ENCODE data around the gene CMTR2. TPM values are rescaled to one million over a fixed set of nuclear protein-coding genes. Genes with fewer than 3 reads are reported as not detected.

CMTR2 gene
- total RNA-seq, 1 experiment from 2014 or later: 26.8 TPM

DNA sequence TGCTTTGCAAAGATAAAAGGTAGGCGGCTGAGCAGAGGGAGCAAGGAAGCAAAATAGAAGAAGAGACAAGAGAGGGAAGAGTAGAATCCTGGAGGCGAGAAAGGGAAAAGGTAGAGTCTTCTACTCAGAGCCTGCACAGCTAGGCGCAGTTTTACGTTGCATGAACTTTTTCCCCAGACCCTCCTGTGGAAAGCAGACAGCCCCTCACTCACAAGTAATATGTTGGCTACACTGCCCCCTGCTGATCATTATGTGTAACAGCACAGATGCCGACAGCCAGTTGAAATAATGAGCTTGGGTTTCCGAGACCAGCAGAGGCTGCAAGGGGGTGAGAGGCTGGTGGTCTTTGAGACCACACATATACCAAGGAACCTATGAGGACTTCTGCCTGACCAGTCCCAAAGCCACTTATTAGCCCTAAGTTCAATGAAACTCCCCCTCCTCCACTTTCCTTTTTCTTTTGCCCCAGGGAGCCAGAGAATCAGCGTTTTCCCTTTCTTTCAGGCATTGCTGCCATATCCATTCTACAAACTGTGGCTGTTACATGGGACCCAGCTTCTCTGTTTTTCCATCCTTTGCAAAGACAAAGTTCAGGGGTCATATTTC lies 22.5 kb upstream of the CMTR2 start:
- no peak for DNase-seq (ENCODE audit: low read depth, low spot score)
- POLR2A ChIA-PET: no interaction called here

DNA sequence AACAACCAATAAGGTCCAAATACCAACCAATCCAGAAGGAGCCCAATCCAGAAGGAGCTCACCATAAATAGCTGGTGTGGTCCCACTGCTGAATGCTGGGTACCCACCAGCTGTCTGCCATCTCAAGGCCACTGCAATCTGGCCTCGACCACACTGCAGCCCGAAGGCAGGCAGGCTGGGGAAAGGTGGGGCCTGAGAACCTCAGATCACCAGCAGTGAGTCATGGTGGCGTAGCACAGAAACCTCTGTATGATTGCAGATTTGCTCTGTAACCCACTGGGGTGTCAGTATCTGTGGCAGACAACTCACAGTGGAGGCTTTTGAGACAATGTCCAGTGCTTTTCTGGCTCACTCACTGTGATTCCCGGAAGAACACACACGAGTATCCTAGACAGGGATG lies 14.7 kb upstream of the CMTR2 start:
- Histone ChIP-seq H3K27ac (ENCODE audit: low read depth, low read length) (no peak overlapping the region), H2AFZ (ENCODE audit: low read depth, low read length, poor library complexity, severe bottlenecking) (no peak overlapping the region), H3K4me3 (replicated peaks in 1 of 2; ENCODE audit: low read depth in 1 of 2, low read length in 2 of 2) (no peak overlapping the region), H3K27me3 (ENCODE audit: insufficient read depth, low read length) (peaks cover 29% of the 10 kb centered on the region), H3K4me2 (ENCODE audit: low read length) (no peak overlapping the region), H3K9me2 (ENCODE audit: insufficient read depth) (no peaks in the 10 kb centered on the region), H3K79me2 (ENCODE audit: insufficient read depth, low read length) (no peaks in the 10 kb centered on the region), H3K9ac (ENCODE audit: low read length) (no peak overlapping the region), H3K4me1 (ENCODE audit: control insufficient read depth in 1 of 2, insufficient read depth in 2 of 2, low read length in 2 of 2) (peaks cover 0 to 4% of the 10 kb centered on the region in 2 experiments; a peak in 1 of 4 replicates), H3K36me3 (ENCODE audit: control insufficient read depth in 1 of 2, insufficient read depth in 2 of 2, low read length in 2 of 2) (no peaks in the 10 kb centered on the region), H4K20me1 (ENCODE audit: insufficient read depth) (no peaks in the 10 kb centered on the region), H3K9me3 (ENCODE audit: control insufficient read depth in 1 of 2, insufficient read depth in 1 of 2, low read depth in 1 of 2, low read length in 2 of 2) (no peaks in the 10 kb centered on the region)
- no TSS peak for BruUV-seq (replicated peaks)
- peak; percentile 18 for DNase-seq (ENCODE audit: low read depth, low spot score)
- RAD21 ChIA-PET (ENCODE audit: low non-redundant PET in 1 of 2, low total read pairs in 2 of 2, uncharacterized antibody in 2 of 2, unreplicated experiment in 2 of 2): no interaction called here
- ATAC-seq: peak; percentile 52; the same call in 1 of the 2 replicates
- POLR2A ChIA-PET: no interaction called here
- intact Hi-C loops (cut with micrococcal nuclease): no loop called here
- CTCF ChIA-PET: interaction anchor here (1.4 kb wide), 1 partner anchor 8 kb away, joined by 8 read pairs; no protein-coding TSS in a partner anchor
- TF ChIP-seq CBX3 (IDR thresholded peaks at IDR 0.05; ENCODE audit: low read depth) (no peak), POLR2AphosphoS5 (IDR thresholded peaks at IDR 0.05; ENCODE audit: low read depth, low read length) (no peak), SIN3A (IDR thresholded peaks at IDR 0.05; ENCODE audit: low read depth) (no peak), JUND (IDR thresholded peaks at IDR 0.05) (no peak), EZH2phosphoT487 (IDR thresholded peaks at IDR 0.05; ENCODE audit: borderline replicate concordance) (no peak)
- TF ChIP-seq, protein P1, sequence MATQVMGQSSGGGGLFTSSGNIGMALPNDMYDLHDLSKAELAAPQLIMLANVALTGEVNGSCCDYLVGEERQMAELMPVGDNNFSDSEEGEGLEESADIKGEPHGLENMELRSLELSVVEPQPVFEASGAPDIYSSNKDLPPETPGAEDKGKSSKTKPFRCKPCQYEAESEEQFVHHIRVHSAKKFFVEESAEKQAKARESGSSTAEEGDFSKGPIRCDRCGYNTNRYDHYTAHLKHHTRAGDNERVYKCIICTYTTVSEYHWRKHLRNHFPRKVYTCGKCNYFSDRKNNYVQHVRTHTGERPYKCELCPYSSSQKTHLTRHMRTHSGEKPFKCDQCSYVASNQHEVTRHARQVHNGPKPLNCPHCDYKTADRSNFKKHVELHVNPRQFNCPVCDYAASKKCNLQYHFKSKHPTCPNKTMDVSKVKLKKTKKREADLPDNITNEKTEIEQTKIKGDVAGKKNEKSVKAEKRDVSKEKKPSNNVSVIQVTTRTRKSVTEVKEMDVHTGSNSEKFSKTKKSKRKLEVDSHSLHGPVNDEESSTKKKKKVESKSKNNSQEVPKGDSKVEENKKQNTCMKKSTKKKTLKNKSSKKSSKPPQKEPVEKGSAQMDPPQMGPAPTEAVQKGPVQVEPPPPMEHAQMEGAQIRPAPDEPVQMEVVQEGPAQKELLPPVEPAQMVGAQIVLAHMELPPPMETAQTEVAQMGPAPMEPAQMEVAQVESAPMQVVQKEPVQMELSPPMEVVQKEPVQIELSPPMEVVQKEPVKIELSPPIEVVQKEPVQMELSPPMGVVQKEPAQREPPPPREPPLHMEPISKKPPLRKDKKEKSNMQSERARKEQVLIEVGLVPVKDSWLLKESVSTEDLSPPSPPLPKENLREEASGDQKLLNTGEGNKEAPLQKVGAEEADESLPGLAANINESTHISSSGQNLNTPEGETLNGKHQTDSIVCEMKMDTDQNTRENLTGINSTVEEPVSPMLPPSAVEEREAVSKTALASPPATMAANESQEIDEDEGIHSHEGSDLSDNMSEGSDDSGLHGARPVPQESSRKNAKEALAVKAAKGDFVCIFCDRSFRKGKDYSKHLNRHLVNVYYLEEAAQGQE (IDR thresholded peaks at IDR 0.05; ENCODE audit: low read depth): no peak

More for the DNA sequence above, 22.5 kb upstream of the CMTR2 start:
- ChIA-PET RAD21 (ENCODE audit: low non-redundant PET in 1 of 2, low total read pairs in 2 of 2, uncharacterized antibody in 2 of 2, unreplicated experiment in 2 of 2) (interaction anchor here in 1 of 2 experiments (1.0 kb wide), 2 partner anchors 62 to 97 kb away, joined by 3 to 6 read pairs; no protein-coding TSS in a partner anchor), CTCF (interaction anchor here (0.5 to 3.0 kb wide), 33 partner anchors 8 to 540 kb away, joined by 3 to 17 read pairs (median 4); partner anchors contain the start of gene CMTR2)
- H3K4me2 ChIP-seq (ENCODE audit: low read length): no peak overlapping the region
- no peaks in the 10 kb centered on the region for H4K20me1 ChIP-seq (ENCODE audit: insufficient read depth)
- H3K9me3 ChIP-seq (ENCODE audit: control insufficient read depth in 1 of 2, insufficient read depth in 1 of 2, low read depth in 1 of 2, low read length in 2 of 2): no peaks in the 10 kb centered on the region
- H3K36me3 ChIP-seq (ENCODE audit: control insufficient read depth in 1 of 2, insufficient read depth in 2 of 2, low read length in 2 of 2): no peaks in the 10 kb centered on the region
- intact Hi-C loops (cut with micrococcal nuclease): loop anchor here (5.0 kb wide), 1 partner anchor 94 kb away; no protein-coding TSS in a partner anchor
- no peak overlapping the region for H3K4me3 ChIP-seq (replicated peaks in 1 of 2; ENCODE audit: low read depth in 1 of 2, low read length in 2 of 2)
- no TSS peak for BruUV-seq (replicated peaks)
- H3K4me1 ChIP-seq (ENCODE audit: control insufficient read depth in 1 of 2, insufficient read depth in 2 of 2, low read length in 2 of 2): no peaks in the 10 kb centered on the region
- no peak overlapping the region for H2AFZ ChIP-seq (ENCODE audit: low read depth, low read length, poor library complexity, severe bottlenecking)
- no peaks in the 10 kb centered on the region for H3K9me2 ChIP-seq (ENCODE audit: insufficient read depth)
- ATAC-seq: peak; percentile 59; the same call in 1 of the 2 replicates
- no peak overlapping the region for H3K27ac ChIP-seq (ENCODE audit: low read depth, low read length)
- TF ChIP-seq RAD21 (IDR thresholded peaks at IDR 0.05; ENCODE audit: low read depth): peak; percentile 81
- TF ChIP-seq, protein P2, sequence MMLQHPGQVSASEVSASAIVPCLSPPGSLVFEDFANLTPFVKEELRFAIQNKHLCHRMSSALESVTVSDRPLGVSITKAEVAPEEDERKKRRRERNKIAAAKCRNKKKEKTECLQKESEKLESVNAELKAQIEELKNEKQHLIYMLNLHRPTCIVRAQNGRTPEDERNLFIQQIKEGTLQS (IDR thresholded peaks at IDR 0.05): no peak
- TF ChIP-seq, protein P3, sequence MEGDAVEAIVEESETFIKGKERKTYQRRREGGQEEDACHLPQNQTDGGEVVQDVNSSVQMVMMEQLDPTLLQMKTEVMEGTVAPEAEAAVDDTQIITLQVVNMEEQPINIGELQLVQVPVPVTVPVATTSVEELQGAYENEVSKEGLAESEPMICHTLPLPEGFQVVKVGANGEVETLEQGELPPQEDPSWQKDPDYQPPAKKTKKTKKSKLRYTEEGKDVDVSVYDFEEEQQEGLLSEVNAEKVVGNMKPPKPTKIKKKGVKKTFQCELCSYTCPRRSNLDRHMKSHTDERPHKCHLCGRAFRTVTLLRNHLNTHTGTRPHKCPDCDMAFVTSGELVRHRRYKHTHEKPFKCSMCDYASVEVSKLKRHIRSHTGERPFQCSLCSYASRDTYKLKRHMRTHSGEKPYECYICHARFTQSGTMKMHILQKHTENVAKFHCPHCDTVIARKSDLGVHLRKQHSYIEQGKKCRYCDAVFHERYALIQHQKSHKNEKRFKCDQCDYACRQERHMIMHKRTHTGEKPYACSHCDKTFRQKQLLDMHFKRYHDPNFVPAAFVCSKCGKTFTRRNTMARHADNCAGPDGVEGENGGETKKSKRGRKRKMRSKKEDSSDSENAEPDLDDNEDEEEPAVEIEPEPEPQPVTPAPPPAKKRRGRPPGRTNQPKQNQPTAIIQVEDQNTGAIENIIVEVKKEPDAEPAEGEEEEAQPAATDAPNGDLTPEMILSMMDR (IDR thresholded peaks at IDR 0.05 in 2 of 3, conservative IDR thresholded peaks at IDR 0.05 in 1 of 3; ENCODE audit: borderline replicate concordance in 1 of 3, insufficient read depth in 1 of 3, low read depth in 2 of 3, low read length in 2 of 3): peak; percentile 62 to 92 (median 81); a peak in 5 of 6 replicates
- no peaks in the 10 kb centered on the region for H3K79me2 ChIP-seq (ENCODE audit: insufficient read depth, low read length)
- H3K9ac ChIP-seq (ENCODE audit: low read length): no peak overlapping the region
- peaks cover 31% of the 10 kb centered on the region for H3K27me3 ChIP-seq (ENCODE audit: insufficient read depth, low read length)

All from HCT116 (cell line).